Astrocyte (in vitro differentiated cells and primary cell): ENCODE data around the gene ZNF69. TPM values are rescaled to one million over a fixed set of nuclear protein-coding genes. Genes with fewer than 3 reads are reported as not detected.
"Not testable (repeated sequence)": the region's sequence is repeated elsewhere in the genome, so short reads cannot be mapped to it uniquely, and the experiment has no call there.

ENCODE experiments used
- DNase-seq: peaks from one replicate; pipeline ENCODE4 v3.0.0-alpha.2; 2010; ENCODE audit warnings: low read depth
- FAIRE-seq: peaks from 2 replicates; lab custom pipeline; 2011; peaks lifted over from hg19 to GRCh38; lab: Jason Lieb, UNC
- H2AFZ ChIP-seq: 2 replicates; pipeline ENCODE4 v1.6.0; 2012; ENCODE audit warnings: low read depth, low read length, inconsistent platforms
- H3K27ac ChIP-seq: 2 replicates; pipeline ENCODE4 v1.5.1; 2011; ENCODE audit warnings: low read depth, low read length, inconsistent platforms
- H3K27me3 ChIP-seq: 2 replicates; pipeline ENCODE4 v1.6.0; 2011; ENCODE audit warnings: low read length, inconsistent platforms; ENCODE audit not compliant: insufficient read depth
- H3K36me3 ChIP-seq: 2 replicates; pipeline ENCODE4 v1.5.1; 2011; ENCODE audit warnings: low read length, inconsistent platforms; ENCODE audit not compliant: insufficient read depth
- H3K4me1 ChIP-seq: 2 replicates; pipeline ENCODE4 v1.5.1; 2011; ENCODE audit warnings: low read length, inconsistent platforms; ENCODE audit not compliant: insufficient read depth
- H3K4me2 ChIP-seq: 2 replicates; pipeline ENCODE4 v1.6.0; 2012; ENCODE audit warnings: low read length, inconsistent platforms
- H3K4me3 ChIP-seq: 2 replicates; pipeline ENCODE4 v1.5.1; 2011; ENCODE audit warnings: low read depth, mild to moderate bottlenecking, low read length, inconsistent platforms; ENCODE audit not compliant: insufficient read depth
- H3K79me2 ChIP-seq: 2 replicates; pipeline ENCODE4 v1.6.0; 2012; ENCODE audit warnings: mild to moderate bottlenecking, low read length, inconsistent platforms; ENCODE audit not compliant: insufficient read depth
- H3K9ac ChIP-seq: 2 replicates; pipeline ENCODE4 v1.6.0; 2012; ENCODE audit warnings: mild to moderate bottlenecking, low read length, inconsistent platforms
- H3K9me3 ChIP-seq: 2 replicates; pipeline ENCODE4 v1.5.1; 2012; ENCODE audit warnings: low read depth, mild to moderate bottlenecking, low read length, inconsistent platforms; ENCODE audit not compliant: insufficient read depth
- H4K20me1 ChIP-seq: 2 replicates; pipeline ENCODE4 v1.6.0; 2012; ENCODE audit warnings: low read length, inconsistent platforms; ENCODE audit not compliant: insufficient read depth
- H3K27ac Mint-ChIP-seq: one replicate; pipeline ENCODE4 v1.8.0; 2021; ENCODE audit warnings: mild to moderate bottlenecking, mixed read lengths; ENCODE audit not compliant: unreplicated experiment
- H3K27me3 Mint-ChIP-seq: one replicate; pipeline ENCODE4 v1.8.0; 2021; ENCODE audit warnings: low read depth, mixed read lengths; ENCODE audit not compliant: unreplicated experiment
- H3K36me3 Mint-ChIP-seq: one replicate; pipeline ENCODE4 v1.8.0; 2021; ENCODE audit warnings: low read depth, mixed read lengths; ENCODE audit not compliant: unreplicated experiment
- H3K4me1 Mint-ChIP-seq: one replicate; pipeline ENCODE4 v1.8.0; 2021; ENCODE audit warnings: low read depth, mixed read lengths; ENCODE audit not compliant: unreplicated experiment
- H3K4me3 Mint-ChIP-seq: one replicate; pipeline ENCODE4 v1.8.0; 2021; ENCODE audit warnings: mild to moderate bottlenecking, moderate library complexity, mixed read lengths; ENCODE audit not compliant: unreplicated experiment
- H3K9me3 Mint-ChIP-seq: one replicate; pipeline ENCODE4 v1.8.0; 2021; ENCODE audit warnings: mild to moderate bottlenecking, mixed read lengths; ENCODE audit not compliant: unreplicated experiment
- CTCF ChIP-seq: IDR thresholded peaks from 2 replicates; pipeline ENCODE4 v1.5.1; 2011; ENCODE audit warnings: low read depth, mild to moderate bottlenecking, inconsistent platforms, low read length, moderate library complexity; ENCODE audit not compliant: insufficient read depth
- EZH2 ChIP-seq: IDR thresholded peaks from 2 replicates; pipeline ENCODE4 v1.6.1; 2012; ENCODE audit warnings: mild to moderate bottlenecking, low read length, inconsistent platforms; ENCODE audit not compliant: insufficient read depth
- total RNA-seq: library from RNA; stranded (reverse); gene quantifications from 2 replicates; pipeline ENCODE4 v1.2.1, GENCODE V29; 2021

Gene ZNF69
- total RNA-seq, 1 donor from 2014 or later = not detected

- FAIRE-seq (peak; percentile 60), DNase-seq (peak; percentile 20)
- H2AFZ ChIP-seq = no peak overlapping the region
These were observed 6.3 kb upstream of the ZNF69 start for GRCh38 chr19:11881151-11881800.

GRCh38 chr19:11882606-11883005, 5.0 kb upstream of the ZNF69 start:
- no peak for TF ChIP-seq CTCF
- Histone ChIP-seq H3K4me2 (no peak overlapping the region), H3K36me3 (no peaks in the 10 kb centered on the region), H3K9me3 (peaks cover 3% of the 10 kb centered on the region), H3K27ac (no peak overlapping the region), H3K4me1 (peaks cover 6% of the 10 kb centered on the region), H3K27me3 (no peaks in the 10 kb centered on the region), H3K79me2 (no peaks in the 10 kb centered on the region), H4K20me1 (no peaks in the 10 kb centered on the region), H3K4me3 (no peak overlapping the region), H2AFZ (no peak overlapping the region), H3K9ac (no peak overlapping the region)
- H3K4me3 Mint-ChIP-seq = no peak overlapping the region
- H3K9me3 Mint-ChIP-seq = peaks cover 24% of the 10 kb centered on the region
- FAIRE-seq = no peak
- no peaks in the 10 kb centered on the region for H3K4me1 Mint-ChIP-seq
- DNase-seq = no peak
- no peak overlapping the region for H3K27ac Mint-ChIP-seq
- H3K27me3 Mint-ChIP-seq = no peaks in the 10 kb centered on the region
- H3K36me3 Mint-ChIP-seq = no peaks in the 10 kb centered on the region

More at GRCh38 chr19:11881151-11881800, 6.3 kb upstream of the ZNF69 start:
- Mint-ChIP-seq H3K9me3 (peaks cover 15% of the 10 kb centered on the region), H3K36me3 (no peaks in the 10 kb centered on the region), H3K4me1 (no peaks in the 10 kb centered on the region), H3K27me3 (no peaks in the 10 kb centered on the region), H3K4me3 (no peak overlapping the region), H3K27ac (no peak overlapping the region)
- H3K9ac ChIP-seq = no peak overlapping the region
- H4K20me1 ChIP-seq = no peaks in the 10 kb centered on the region
- no peak overlapping the region for H3K4me3 ChIP-seq
- H3K4me1 ChIP-seq = no peaks in the 10 kb centered on the region
- H3K27me3 ChIP-seq = no peaks in the 10 kb centered on the region
- no peaks in the 10 kb centered on the region for H3K79me2 ChIP-seq
- no peaks in the 10 kb centered on the region for H3K36me3 ChIP-seq
- H3K4me2 ChIP-seq = no peak overlapping the region
- peaks cover 3% of the 10 kb centered on the region for H3K9me3 ChIP-seq
- peak; percentile 43 for TF ChIP-seq CTCF
- no peak for TF ChIP-seq EZH2
- H3K27ac ChIP-seq = no peak overlapping the region

- FAIRE-seq (no peak), DNase-seq (no peak)
- H3K4me1 ChIP-seq = peaks cover 7% of the 10 kb centered on the region
- peak overlapping the region; percentile 93 for H3K4me2 ChIP-seq
- H3K27ac Mint-ChIP-seq = no peak overlapping the region
- H4K20me1 ChIP-seq = no peaks in the 10 kb centered on the region
- no peaks in the 10 kb centered on the region for H3K36me3 Mint-ChIP-seq
- H3K9ac ChIP-seq = no peak overlapping the region
- no peak overlapping the region for H3K4me3 Mint-ChIP-seq
- H3K27me3 Mint-ChIP-seq = no peaks in the 10 kb centered on the region
- H3K79me2 ChIP-seq = no peaks in the 10 kb centered on the region
- H3K27ac ChIP-seq = no peak overlapping the region
- H3K36me3 ChIP-seq = no peaks in the 10 kb centered on the region
- no peak for TF ChIP-seq CTCF
- TF ChIP-seq EZH2 = no peak
- H3K4me3 ChIP-seq = peak overlapping the region; percentile 83
- H3K9me3 Mint-ChIP-seq = peaks cover 19% of the 10 kb centered on the region
- peak overlapping the region; percentile 92 for H2AFZ ChIP-seq
- H3K27me3 ChIP-seq = no peaks in the 10 kb centered on the region
- H3K9me3 ChIP-seq = peaks cover 3% of the 10 kb centered on the region
- H3K4me1 Mint-ChIP-seq = no peaks in the 10 kb centered on the region
These were observed 360 bp upstream of the ZNF69 start for GRCh38 chr19:11887234-11887610.

- H3K36me3 Mint-ChIP-seq, H4K20me1 ChIP-seq, H3K27ac ChIP-seq, H3K4me1 ChIP-seq, H3K27ac Mint-ChIP-seq, H3K36me3 ChIP-seq, H3K9ac ChIP-seq, H3K4me3 ChIP-seq, H3K4me3 Mint-ChIP-seq, H2AFZ ChIP-seq, H3K27me3 ChIP-seq, H3K9me3 ChIP-seq, FAIRE-seq, H3K27me3 Mint-ChIP-seq, H3K4me1 Mint-ChIP-seq: not testable (repeated sequence)
- H3K4me2 ChIP-seq = peak overlapping the region; percentile 41
- DNase-seq = peak; percentile 18
- H3K79me2 ChIP-seq = peaks cover 11% of the 10 kb centered on the region
- peaks cover 26% of the 10 kb centered on the region for H3K9me3 Mint-ChIP-seq
These were observed 2.3 kb downstream of the ZNF69 start for GRCh38 chr19:11889901-11890300.
